ENCODE results near the gene HIGD1A.

The HIGD1A gene

DNA sequence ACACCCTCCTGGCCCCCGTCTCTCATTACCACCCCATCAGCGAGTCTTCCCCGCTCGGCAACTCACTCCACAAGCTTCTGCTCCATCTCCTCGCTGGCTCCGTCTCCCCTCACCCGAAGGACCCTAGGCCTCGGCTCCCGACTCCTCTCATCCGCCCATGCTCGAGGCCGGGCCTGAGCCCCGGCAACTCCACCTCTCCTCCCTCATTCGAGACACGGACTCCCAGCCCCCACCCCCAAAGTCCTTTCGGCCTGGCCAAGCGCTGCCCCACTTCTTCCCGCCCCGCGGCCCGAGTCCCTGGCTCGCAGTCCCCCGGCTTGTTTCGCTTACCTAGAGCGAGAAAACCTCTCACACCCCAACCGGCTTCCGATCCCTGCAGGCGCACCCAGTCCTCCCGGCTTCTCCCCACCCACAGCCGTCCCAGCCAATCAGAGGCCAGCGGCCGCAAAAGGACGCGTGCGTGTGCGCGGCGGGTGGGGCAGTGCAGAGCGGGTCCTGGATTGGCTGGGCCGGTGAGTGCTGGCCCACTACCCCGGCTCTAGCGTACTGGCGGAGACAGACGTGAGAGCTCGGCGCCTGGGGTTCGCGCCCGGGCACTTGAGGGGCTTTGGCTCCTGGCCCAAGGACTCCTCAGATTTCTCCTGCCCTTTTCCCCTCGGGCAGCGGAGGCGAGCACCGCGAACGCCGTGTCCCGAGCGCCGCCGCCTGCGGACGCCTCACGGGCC is at the start of gene HIGD1A:
Gene HIGD1A, minus strand, starts transcription at position 385 of the 725 bp plus-strand sequence. CDS start 10,237 bp downstream, outside the sequence.
- DNase-seq (ENCODE audit: low read depth): peak; percentile 87

GRCh38 chr3:42853739-42854302 is 49.5 kb upstream of the HIGD1A start:
- no peak for DNase-seq (ENCODE audit: low read depth)

DNA sequence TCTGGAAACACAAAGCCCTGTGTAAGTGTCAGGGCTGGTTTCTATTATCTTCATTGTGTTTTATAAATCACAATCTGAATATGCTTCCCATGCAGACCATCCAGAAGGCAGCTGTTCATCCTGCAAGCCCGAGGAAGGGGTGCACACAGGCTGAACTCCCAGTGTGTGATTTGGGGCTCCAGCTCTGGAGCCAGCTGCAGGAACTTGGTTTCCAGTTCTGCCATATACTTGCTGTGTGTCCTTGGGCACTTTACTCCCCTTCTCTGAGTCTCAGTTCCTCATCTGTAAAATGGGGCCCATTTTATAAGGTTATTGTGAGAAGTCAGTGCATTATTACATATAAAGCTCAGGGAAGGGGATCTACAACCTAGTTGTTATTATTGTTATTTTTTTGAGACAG is 48.8 kb upstream of the HIGD1A start:
- DNase-seq (ENCODE audit: low read depth): no peak

DNA sequence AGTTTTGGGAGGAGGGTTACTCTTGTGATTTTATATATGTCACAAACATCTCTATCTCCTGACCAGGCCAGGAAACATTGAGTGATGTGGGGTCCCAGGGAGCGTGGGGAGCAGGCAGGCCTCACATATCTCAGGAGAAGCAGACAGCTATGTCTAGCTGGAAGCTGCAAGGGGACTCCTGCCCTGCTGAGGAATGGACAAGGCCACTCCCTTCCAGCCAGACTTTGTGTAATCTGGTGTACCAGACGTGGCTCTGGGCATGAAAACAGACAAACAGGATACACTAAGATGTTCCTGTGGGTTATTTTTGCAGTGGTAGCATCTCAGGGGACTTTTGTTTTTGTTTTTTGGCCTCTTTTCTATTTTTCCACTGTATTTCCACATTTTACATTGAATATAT is 48.2 kb upstream of the HIGD1A start:
- no peak for DNase-seq (ENCODE audit: low read depth)

DNA sequence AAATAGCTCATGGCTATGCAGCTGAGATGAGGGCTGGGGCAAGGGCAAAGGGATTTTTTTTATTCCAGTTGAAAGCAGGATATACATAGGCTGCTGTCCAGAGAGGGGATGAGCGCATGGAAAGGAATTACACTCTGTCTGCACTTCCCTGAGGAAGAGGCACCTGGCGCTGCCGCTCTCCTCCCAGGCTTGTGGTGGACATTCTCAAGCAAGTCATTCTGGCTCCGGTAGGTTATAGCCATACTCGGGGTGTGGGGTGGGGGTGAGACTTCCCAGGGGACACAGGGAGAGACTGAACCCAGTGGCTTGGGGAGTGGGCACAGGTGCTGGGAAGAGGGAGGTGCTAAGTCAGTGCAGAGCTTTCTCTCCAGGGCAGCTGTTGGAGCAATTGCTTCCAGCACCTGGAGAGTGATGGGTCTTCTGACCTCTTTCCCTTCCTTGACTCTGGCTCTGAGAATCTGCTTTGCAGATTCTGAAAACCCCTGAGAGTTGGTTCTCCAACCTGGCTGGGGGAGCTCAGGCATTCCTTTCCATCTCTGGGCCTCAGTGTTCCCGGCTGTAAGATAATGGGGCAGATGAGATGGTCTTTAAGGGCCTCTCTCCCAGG is 47.0 kb upstream of the HIGD1A start:
- DNase-seq (ENCODE audit: low read depth): no peak

- no peak for DNase-seq (ENCODE audit: low read depth)
Observed at GRCh38 chr3:42850263-42850662, 46.0 kb upstream of the HIGD1A start.

DNA sequence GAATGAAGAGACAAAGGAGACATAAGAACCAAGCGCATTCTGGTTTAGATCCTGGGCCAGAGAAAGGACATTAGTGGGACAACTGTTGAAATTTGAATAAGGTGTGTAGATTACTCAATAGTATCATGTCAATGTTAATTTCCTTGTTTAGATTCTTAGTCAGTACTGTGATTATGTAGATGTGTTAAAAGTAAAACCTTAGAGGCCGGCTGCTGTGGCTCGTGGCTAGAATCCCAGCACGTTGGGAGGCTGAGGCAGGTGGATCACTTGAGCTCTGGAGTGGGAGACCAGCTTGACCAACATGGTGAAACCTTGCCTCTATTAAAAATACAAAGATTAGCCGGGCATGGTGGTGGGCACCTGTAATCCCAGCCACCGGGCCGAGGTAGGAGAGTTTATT is 44.7 kb upstream of the HIGD1A start:
- DNase-seq (ENCODE audit: low read depth): no peak

GRCh38 chr3:42847731-42848130 is 43.4 kb upstream of the HIGD1A start:
- DNase-seq (ENCODE audit: low read depth): no peak

DNA sequence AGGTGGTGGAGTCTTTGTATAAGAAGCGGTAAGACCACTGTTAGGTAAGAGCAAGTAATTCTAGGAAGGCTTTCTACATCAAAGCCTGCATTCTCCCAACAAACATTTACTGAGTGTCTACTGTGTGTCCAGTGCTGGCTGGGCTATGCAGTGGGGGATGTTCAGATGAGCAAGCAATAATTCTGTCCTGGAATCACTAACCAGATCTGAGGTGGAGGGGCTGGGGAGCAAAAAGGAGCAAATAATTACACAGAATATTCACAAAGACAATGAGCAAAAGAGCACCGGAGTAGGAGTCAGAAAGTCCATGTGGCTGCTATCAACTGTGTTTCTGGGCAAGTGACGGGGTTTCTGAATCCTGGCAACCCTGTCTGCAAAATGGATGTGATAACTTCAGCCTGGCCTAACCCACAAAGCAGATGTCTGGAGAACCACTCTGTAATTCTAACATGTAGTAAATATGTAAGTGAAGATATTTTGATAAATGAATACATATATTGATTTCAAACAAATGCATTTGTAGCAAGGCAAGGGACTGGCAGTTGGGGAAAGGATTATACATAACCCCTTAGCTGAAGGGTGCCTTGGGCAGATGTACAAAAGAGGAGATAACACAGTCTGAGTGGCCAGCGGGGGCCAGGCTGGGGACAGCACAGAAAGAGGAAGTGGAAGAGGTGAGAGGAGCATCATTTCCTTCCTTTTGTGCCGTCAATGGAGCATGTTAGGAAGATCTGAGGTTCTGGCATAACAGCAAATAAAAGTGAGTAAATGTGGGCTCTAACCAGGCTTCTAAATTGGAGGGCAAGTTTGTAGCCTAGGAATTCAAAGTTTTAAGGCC is 42.6 kb upstream of the HIGD1A start:
- DNase-seq (ENCODE audit: low read depth): no peak

- DNase-seq (ENCODE audit: low read depth): no peak
Observed at GRCh38 chr3:42844815-42845214, 40.5 kb upstream of the HIGD1A start.

DNA sequence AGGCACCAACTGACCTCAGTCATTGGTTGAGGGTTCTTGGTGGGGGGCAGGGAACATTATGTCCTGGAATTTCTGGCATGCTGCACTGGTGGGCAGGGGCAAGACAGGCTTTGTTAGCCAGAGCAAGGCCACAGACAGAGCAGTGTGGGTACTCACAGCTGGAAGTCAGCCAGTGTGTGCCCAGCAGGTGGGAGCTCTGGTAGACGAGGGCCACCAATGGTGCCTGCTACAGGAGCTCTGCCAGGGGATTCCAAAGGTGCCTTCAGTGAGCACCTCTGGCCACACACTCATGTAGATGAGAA is 40.1 kb upstream of the HIGD1A start:
- DNase-seq (ENCODE audit: low read depth): no peak

- no peak for DNase-seq (ENCODE audit: low read depth)
Observed at GRCh38 chr3:42843713-42844411, 39.6 kb upstream of the HIGD1A start.

DNA sequence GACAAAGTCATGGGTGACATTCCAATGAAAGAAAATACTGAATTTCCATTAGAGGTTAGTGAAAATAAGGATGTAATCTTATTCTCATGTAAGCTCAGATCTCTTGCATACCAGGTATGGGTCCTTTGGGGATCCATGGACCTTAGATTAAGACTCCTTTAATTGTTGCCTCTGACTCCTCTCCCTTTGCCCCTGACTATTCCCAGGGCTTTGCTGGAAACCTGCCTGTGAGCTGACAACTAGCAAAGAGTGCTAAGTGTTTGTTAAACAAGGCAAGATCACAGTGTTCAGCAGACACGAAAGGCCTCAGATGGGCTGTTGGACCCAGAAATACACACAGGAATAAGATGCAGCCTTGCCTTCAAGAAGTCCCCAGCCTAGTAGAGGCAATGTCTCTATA is 37.0 kb upstream of the HIGD1A start:
- no peak for DNase-seq (ENCODE audit: low read depth)

GRCh38 chr3:42839616-42840015 is 35.3 kb upstream of the HIGD1A start:
- DNase-seq (ENCODE audit: low read depth): no peak

DNA sequence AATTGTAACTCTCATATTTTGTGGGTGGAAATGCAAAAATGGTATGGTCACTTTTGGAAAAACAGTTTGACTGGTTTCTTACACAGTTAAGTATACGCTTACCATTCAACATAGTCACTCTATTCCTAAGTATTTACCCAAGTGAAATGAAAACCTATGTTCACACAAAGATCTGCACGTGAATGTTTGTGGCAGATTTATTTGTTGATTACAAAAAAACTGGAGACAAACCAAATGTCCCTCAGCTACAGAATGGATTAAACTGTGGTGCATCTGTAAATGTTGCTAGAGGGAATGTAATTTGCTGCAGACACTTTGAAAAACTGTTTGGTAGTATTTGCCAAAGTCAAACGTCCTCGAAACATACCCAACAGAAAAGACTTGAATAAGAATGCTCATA is 34.3 kb upstream of the HIGD1A start:
- no peak for DNase-seq (ENCODE audit: low read depth)

DNA sequence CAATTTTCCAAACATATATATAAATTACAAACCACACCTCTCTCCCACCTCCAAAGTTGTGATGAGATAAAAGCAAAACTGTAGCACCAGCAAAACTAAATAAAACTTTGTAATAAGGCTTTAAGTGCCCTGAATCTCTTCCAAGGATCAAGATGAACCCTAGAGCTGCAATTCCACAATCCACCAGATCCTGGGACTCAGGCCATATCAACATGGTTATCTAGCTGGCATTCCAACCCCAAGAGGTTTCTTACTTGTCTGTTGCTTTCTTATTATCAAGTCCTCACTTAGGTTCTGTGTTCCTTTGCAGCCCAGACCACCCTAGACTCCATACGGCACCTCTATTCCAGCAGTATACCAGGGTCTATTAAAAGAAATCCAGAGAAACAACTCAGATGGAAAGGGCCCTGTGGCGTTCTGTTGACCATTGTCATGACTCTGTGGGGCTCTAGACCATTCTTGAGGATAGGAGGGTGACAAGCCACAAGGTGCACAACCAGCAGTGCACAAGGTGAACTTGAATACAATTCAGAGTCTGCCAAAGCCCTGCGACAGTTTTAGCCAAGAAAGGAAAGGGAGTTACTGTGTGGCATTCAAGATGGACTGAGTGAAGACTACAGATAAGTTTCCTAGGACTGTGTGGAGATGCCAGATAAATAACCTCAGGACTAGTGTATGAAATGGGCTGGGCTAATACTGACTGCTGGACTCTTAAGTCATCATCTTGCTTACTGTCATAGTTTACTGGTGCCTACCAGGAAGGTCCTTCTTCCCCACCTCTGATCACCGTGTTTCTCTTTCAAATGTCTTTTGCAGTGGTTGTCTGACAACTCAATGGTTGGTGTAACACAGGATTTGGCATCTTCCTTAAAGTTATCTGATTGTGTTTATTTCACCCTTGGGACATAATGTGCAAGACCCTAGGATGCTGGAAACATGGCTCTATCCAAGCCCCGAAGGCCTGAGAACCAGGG is 32.1 kb upstream of the HIGD1A start:
- DNase-seq (ENCODE audit: low read depth): no peak

DNA sequence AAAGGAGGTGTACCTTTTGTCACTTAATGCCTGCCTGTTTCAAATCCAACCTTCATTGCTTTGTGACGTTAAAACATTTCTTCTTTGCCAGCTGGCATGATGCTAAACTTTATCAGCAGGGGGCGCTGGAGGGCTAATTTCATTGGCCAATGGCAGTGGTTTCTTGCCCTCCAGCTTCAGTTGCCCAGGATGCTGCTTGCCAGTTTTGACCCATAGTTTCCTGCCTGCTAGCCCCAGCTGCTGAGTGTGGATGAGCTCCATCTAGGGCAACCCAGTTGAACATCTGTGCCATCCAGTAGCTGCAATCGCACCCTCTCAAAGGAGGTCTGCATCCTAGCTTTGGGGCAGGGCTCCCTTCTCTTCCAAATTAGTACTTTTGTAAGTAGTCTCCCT is 27.0 kb upstream of the HIGD1A start:
- DNase-seq (ENCODE audit: low read depth): peak; percentile 54

DNA sequence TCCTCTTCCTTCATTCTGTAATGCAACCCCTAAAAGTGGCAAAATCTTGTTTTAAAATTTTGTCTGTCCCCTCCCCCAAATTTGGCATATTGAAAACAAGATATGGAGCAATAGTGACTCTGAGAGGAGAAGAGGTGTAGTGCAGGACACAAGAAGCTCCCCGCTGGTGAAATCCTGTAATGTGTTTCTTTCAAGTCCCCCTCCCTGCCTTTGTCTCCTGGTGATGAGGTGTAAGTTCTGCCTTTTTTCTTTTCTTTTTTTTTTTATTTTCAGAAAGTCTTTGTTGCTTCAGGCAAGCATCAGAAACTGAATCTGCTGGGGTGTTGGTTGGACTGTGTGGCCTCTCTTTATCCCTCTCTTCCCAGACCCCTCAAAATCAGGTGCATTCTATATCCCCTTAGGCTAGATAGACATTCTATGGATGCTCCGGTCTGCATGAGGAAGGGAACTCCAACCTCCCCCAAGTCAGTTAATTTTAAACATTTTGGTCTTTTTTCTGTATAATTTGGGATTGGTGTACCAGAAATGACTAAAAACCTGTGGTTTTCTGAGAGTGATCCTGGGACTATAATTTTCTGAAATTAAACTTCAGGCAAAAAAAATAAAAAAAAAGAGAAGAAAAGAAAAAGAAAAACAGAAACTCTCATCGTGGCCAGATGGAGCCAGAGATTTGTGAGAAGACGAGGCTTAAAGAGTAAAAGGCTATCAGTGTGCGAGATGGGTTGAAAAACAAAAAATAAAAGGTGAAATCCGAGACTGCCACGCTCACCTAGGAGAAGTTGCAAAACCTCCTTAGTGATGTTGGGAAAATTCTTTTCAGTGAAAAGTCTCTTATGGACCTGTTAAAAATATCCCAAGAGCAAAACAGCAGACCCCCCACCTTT is 26.4 kb upstream of the HIGD1A start:
- no peak for DNase-seq (ENCODE audit: low read depth)

- DNase-seq (ENCODE audit: low read depth): no peak
Observed at GRCh38 chr3:42829628-42830436, 25.5 kb upstream of the HIGD1A start.
